HG02759 (cell line): Measurements from ENCODE around the gene ASB18.
"Not testable (repeated sequence)": the region's sequence is repeated elsewhere in the genome, so short reads cannot be mapped to it uniquely, and the experiment has no call there.

Experiments
- ATAC-seq: cut with Tn5 transposase; IDR thresholded peaks from one replicate; pipeline ENCODE4 v1.9.1; 2021; ENCODE audit warnings: mild to moderate bottlenecking, moderate library complexity; ENCODE audit not compliant: unreplicated experiment

ASB18 gene, protein sequence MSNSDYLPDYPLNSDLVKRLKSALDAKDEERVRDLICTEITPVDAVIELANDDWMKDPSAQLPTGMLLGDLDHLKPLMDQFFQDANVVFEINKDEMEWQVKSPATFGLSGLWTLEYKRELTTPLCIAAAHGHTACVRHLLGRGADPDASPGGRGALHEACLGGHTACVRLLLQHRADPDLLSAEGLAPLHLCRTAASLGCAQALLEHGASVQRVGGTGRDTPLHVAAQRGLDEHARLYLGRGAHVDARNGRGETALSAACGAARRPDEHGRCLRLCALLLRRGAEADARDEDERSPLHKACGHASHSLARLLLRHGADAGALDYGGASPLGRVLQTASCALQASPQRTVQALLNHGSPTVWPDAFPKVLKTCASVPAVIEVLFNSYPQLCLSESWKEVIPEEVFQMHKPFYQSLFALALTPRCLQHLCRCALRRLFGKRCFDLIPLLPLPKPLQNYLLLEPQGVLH

DNA sequence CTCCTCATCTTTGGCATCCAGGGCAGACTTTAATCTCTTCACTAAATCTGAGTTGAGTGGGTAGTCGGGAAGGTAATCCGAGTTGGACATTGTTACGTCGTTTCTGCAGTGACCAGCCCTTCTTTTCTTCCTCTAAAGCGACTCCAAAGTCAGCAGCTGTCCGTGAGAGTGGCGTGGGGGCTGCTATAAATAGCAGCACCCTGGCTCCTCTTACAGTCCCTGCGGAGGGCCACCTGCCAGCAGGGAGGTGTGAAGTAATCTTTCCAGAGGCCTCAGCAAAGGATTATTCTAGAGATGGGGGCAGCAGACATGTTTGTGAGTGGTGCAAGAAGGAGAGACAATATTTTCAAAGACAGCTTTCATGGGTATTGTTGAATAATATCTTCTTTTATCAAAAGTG, at the start of gene ASB18:
ASB18 (minus strand) TSS at position 151 of the 400 bp plus-strand sequence; CDS start at position 90, 61 bp downstream.
- no peak for ATAC-seq

DNA sequence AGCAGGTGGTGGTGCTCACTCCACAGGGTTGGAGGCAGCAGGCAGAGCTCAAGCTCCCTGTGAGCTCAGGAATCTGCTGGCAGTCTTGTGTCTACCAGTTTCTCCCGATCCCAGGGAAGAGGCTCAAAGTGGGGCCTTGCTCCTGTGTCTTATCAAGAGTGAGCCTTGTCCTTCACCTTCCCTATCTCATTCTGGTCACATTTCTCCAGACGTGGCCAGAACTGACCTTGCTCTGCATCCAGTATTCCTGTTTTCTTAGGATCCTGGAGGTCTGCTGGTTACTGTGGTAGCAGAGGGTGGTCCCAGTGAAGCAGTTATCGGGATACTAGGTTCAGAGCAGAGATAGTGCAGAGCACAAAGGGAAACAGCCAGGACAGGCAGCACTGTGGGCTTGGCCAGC, 47.1 kb upstream of the ASB18 start:
- no peak for ATAC-seq

DNA sequence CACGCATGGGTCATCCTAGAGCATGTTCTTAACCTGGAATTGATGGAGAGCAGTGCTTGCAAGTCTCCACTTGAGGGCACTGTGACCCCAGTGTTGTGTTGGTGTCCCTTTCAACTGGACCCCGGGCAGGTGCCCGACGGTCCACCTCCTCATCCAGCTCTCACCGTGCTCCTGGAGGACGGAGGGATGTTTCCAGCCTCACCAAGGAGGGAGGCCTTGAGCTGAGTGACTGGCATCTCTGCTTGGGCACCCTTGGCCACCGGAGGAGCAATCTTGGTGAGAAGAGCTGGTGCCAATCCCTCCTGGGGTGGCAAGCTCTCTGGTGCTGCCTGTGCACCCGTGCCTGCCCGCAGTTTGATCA, 45.4 kb upstream of the ASB18 start:
- ATAC-seq = no peak

DNA sequence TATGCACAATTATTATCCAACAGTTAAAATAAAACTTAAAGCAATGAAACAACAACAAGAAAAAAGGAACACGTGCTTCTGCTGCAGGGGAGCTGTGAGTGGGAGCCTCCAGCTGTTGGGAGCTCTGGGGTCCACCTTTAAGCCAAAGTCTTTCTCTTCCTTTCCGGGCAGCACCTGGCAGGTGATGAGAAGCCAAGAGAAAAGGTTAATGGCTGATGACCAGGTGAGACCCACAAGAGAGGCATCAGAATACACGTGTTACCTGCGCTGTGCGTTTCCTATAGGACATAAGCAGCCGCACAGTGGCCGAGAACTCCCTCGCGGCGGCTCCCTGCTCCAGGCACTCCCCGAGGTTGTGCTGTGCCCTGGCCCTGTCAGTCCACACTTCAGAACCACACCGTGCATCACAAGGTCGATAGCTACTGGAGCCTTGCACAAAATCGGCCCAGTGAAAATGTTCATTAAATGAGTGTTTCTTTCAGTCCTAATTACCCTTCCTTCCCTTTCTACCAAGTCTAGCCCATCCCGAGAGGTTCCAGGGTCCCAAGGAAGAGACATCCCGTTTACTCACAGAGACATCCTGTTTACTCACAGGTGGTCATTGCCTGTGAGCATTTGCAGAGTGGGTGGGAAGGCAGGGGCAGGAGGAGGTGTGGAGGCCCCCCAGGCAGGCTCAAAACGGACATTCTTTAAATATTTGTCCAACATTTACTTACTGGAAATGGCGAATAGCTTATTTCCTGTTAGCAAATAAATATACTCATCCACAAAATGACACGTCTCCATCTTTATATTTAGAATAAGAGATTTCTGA, 44.9 kb upstream of the ASB18 start:
- ATAC-seq = no peak

DNA sequence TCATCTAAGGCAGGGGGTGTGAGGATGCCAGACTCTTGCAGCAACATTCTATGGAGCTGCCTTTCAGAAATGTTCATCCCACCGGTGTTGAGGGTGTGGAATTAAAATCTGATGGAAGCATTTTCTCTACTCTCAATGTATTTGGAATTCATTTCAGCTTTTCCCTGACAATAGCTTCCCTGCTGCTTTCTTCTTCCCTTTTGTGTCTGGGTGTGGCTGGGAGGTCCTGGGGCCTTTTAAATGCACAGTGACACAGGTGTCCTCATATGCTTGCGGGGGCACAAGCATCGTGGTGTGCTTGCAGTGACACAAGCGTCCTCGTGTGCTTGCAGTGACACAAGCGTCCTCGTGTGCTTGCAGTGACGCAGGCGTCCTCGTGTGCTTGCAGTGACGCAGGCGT, 43.4 kb upstream of the ASB18 start:
- ATAC-seq = no peak

DNA sequence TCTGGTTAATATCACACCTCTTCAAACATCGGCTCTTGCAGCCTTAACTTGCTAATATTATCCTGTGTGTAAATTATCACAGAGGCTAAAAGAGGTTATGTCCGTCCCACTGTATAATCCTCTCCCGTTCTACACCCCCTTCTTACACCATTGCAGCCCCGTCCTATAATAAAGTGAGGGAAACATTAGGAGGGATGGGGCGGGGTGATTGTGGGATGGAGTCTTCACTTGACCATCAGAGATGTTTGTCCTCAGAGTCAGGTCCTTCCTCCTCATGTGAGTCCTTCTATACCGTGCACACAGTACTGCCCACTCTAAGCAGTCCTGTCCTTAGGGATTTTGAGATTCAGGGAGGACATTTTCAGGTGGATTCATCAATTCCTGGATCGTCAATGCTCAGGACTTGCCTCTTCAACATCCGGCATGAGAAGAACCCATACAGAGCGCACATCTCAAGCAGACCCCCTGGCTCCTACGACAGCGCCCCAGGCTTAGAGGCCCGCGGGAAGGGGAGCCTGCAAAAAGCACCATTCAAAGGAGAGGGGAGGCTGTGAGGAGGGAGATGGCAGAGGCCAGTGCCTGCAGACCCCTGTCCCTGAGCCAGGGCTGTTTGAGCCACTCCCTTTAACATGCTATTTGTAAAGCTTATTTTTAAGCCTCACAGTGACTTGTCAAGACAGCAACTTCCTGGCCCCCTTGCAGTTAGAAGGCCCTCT, 42.8 kb upstream of the ASB18 start:
- no peak for ATAC-seq

DNA sequence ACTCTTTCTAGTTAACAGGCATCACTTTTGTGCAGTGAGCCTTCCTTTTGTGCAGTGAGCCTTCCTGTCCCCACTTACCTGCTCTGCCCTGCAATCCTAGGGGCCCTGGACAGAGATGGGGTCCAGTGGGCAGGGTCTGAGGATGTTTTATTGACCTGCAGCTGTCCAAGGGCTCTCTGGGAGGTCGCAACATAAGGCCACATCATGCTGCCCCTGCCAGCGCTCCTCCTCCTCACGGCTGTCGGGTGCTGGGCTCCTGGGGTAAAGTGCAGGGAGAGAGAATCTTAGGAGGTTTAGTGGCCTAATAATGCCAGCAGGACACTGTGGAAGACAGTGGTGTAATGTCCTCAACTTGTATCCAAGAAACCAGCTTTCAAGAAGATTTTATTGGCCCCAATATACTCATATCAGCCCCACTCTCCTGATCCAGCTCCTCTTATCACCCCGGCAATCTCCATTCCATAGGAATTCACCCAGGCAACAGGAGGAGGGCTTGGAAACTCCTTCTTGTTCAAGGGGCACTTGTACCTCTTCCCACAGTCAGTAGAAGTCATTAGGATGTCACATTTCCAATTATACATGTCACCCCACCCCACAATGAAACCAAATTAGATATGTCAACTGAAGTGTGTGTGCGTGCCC, 41.9 kb upstream of the ASB18 start:
- ATAC-seq = no peak

DNA sequence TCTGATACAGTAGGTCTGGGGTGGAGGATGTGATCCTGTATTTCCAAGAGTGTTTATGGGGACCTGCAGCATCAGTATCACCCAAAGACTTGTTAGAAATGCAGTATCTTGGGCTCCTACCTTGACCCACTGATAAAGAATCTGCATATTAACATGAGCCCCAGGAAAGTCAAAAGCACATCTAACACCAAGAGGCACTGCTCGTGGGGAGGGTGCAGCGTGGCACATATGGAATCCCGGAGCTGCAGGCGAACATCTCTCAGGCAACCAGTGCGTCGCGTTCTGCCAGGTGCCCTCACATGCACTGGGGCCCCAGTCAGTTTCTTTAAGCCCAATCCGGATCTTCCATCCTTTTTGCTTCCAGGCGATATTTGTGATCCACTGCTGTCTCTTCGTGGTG, 41.3 kb upstream of the ASB18 start:
- ATAC-seq = no peak

DNA sequence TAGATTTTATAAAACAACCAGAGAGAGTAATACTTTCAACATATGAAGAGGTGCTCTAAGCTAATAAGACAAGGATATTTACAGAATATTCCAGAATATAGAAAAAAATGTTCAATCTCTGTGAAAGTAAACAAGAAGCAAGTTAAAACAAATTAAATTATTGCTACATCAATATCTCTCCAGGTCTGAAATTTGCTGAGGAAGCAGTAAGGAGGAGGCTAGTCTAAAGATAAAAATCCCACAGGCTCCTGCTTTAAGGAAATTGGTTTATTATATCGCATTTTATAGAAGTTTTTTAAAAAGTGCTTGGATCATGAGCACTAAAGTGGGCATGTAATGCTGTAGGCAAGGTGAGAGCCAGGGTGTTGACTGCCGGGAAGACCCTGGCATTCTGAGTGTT, 39.7 kb upstream of the ASB18 start:
- ATAC-seq = no peak

DNA sequence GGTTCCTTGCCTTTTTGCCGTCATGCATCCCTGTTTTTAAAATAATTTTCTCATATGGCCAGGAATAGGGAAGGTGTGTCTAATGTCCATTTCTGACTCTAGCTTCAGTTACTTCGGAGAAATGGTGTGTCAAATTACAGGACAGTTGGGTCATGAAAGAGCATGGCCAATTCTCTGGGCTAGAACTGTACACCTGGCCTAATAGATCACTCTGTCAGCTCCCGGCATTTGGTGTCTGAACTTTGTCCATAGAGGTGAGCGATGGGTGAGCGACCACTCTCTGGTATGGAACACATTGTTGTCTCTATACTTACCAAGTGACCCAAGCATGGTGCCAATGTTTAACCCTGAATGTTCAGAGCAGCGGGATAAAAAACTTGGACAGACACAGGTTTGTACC, 38.3 kb upstream of the ASB18 start:
- no peak for ATAC-seq

DNA sequence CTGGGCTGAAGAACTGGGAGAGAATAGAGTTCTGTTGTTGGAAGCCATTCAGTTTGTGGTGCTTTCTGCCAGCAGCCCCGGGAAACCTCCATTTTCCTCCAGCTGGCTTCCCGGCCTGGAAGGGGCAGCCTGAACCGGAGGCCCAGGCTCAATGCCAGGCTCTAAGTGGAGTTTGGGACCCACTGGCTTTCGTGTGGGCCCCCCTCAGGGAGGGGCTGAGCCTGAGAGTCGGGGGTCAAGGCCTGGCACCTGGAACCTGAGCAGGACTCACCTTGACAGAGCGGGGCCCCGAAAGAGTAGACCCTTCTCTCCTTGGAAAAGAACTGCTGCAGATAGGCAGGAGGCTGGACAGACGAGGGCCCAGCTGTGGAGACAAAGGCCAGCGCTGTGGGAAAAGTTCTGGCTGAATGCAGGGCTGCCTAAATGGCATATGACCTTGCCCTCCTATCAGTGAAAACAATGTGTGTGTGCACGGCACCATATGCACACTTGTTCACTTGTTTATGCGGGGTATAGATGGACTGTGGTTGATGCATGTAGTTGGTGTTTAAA, 34.8 kb upstream of the ASB18 start:
- ATAC-seq = no peak

DNA sequence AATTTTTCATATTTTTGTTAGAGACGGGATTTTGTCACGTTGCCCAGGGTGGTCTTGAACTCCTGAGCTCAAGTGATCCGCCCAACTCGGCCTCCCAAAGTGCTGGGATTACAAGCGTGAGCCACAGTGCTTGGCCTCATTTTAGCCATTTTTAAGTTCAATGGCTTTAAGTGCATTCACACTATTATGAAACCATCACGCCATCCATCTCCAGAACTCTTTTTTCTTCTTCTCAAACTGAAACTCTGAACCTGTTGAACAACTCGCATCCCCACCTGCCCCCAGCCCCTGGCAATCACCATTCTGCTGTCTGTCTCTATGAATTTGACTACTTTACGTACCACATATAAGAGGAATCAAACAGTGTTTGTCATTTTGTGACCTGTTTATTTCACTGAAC, 31.3 kb upstream of the ASB18 start:
- no peak for ATAC-seq

DNA sequence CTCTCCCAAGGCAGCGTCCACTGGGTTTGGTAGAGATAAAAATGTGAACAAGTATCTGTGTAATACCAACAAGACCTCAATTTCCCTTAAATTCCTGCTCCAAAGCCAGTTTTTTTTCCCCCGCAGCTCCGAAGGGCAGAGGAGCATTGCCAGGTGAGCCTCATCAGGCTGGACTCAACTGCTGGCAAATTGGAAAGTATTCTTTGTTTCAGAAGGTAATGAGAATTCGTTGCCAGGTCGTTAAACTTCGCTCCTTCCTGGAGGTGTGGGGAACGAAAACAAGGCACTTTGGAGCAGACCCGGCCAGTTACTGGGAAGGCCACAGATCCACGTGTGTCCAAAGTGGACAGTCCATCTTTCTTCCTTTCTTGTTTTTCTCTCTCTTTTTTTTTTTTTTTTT, 30.4 kb upstream of the ASB18 start:
- ATAC-seq = no peak

DNA sequence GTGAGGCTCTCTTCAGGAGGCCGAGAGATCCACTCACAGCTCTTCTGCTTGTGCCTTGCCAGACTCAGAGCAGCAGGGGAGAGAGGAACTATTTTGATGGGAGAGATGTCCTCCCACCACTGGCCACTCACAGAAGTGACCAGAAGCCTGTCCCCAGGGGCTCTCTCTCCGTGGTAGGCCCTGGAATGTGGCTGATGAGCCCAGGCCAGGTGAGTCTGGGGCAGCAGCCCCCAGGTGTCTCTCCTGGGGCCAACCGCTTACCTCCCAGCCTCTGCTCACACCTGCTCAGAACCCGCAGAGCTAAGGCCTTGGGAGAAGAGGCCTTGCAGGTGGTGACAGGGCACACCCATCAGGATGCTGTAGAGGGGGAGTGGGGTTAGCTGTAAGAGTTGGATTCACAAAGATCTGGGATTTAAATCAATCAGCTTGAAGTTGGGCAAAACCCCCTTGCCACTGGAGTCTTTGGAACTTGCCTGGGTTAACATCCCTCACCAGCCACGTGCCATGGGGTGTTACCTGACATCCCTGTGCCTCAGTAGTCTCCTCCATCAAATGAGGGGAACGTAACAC, 29.1 kb upstream of the ASB18 start:
- no peak for ATAC-seq

DNA sequence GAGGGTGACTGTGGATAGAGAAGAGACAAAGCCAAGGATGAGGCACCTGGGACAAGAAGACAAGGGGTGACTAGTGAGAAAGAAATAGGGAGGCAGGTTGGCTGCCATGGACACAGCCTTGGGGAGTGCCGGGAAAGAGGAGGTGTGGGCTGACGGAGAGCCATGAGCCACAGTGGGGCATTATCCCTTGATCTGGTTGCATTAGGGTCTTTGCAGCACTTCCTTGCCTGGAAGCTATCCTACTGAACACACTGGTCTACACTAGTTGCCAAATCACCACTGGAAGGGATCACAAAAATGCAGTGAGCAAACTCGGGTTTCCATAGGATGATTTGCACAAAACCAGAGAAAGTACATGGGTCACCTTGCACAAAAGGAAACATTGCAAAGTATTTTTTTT, 27.7 kb upstream of the ASB18 start:
- no peak for ATAC-seq

DNA sequence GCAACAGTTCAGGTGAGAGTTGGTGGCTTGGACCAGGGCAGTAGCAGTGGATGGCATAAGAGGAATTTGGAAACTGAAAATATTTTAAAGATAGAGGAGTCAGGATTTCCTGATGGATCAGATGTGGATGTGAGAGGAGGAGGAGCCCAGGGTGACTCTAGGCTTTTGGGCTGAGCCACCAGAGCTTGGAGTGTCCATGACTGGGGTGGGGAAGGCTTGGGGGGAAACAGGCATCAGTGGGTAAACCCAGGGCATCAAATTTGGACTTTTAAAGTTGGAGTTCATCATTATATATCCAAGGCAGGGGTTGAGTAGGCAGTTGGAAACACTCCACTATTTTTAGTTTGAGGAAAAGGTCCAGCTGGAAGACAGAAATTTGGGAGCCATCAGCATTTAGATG, 27.3 kb upstream of the ASB18 start:
- ATAC-seq = no peak

DNA sequence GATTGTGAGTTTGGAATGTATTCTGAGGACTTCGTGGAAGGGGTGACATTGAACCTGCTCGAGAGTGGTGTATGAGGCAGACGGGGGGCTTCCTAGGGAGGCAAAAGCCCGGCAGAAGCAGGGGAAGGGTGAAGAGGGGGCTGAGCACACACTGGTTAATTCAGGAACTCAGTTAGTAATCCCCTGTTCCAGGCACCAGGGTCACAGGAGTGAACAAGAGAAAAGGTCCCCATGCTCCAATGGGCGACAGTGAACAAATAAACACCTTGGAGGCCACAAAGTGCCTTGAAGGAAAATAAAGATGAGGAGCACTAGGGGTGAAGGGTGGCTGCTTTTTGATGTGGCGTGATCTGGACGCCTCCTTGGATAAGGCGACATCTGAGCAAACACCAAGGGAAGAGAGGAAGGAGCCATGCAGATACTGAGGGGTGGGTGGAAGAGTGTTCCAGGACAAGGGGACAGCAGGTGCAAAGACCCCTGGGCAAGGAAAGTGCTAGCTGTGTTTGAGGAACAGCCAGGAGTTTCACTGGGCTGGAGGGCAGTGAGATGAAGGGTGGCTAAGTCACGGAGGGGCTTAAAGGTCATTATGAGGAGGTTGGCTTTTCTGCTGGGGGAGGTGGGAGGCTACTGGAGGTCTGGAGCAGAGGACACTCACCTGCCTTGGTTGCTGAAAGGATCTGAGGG, 26.7 kb upstream of the ASB18 start:
- ATAC-seq = no peak

DNA sequence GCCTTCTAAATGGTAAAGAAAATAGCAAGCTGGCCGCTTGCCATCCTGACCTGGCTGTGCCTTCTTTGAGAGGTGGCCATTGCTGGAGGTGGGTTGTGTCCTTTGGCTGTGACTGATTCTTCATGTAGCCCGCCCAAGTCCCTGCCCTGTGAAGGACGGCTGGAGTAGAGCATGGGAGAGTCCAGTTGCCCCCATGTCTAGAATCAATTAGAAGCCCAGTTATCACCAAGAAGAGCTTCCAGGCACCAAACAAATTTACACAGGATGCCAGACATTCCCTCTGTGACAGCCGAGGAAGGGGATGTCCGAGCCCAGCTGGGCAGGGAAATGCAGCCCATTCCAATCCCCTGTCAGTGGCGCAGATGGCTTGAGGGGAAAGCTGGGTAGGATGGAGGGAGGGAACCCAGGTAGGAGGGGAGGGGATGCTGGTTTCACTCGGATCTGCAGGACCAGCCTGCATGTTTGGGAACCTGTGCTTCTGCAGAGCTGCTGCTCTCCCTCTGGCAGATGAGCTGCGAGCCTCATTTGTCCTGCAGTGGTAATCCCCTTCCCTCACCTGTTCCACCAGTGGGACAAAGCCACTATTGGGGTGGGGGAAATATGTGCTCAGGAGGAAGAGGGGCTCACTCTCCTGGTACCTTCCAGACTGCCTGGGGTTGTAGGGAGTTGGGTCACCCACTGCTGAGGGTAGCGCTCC, 25.7 kb upstream of the ASB18 start:
- ATAC-seq = no peak

DNA sequence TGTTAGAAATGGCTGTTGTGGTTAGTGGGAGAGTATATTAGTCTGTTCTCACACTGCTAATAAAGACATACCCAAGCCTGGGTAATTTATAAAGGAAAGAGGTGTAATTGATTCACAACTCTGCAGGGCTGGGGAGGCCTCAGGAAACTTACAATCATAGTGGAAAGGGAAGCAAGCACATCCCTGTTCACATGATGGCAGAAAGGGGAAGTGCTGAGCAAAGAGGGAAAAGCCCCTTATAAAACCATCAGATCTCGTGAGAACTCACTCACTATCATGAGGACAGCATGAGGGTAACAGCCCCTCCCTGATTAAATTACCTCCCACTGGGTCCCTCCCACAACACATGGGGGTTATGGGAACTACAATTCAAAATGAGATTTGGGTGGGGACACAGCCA, 24.2 kb upstream of the ASB18 start:
- not testable (repeated sequence) for ATAC-seq
